COLO668 (cell line): ENCODE measurements around the gene STK38L.

Experiments
- DNase-seq: peaks from one replicate; lab custom pipeline; 2025; ENCODE audit not compliant: unreplicated experiment; lab: John Stamatoyannopoulos, UW

Gene STK38L

GRCh38 chr12:27309995-27310315, 65.9 kb downstream of the STK38L start:
- DNase-seq: no peak

GRCh38 chr12:27316947-27317346, 72.9 kb downstream of the STK38L start:
- no peak for DNase-seq

DNA sequence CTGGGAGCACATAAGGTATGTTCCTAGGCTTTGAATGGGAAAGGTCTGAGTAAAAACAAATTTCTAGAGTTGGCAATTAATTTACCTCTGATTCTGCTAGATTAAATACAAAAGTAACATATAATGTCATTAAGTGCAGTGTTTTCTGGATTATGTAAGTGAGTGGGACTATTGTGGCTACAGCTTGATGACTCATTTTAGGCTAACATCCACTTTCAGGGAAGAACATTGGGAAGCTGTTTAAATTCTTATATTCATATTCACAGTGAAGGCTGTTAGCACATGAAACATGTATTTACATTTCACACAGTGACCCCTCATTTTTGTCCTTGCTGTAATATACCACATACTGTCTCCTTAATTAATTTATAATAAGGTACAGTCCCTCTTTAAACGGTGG, 75.3 kb downstream of the STK38L start:
- no peak for DNase-seq

DNA sequence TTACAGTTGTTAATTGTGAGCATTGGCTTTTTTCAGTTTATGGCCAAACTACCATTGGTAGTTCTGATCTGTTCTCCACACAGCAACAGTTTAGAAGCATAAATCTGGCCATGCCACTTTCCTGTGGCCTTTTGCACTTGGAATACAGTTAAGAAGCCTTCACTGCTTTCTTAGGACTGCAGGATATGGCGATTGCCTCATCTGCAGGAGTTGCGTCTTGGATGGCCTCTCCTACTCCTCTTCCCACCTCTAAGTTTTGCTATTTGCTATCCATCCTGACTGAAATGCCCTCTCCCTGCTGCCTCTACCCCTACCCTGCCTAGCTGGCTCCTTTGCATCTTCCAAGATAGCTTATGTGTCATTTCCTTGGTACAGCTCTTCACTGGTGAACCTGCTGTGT, 75.8 kb downstream of the STK38L start:
- no peak for DNase-seq

DNA sequence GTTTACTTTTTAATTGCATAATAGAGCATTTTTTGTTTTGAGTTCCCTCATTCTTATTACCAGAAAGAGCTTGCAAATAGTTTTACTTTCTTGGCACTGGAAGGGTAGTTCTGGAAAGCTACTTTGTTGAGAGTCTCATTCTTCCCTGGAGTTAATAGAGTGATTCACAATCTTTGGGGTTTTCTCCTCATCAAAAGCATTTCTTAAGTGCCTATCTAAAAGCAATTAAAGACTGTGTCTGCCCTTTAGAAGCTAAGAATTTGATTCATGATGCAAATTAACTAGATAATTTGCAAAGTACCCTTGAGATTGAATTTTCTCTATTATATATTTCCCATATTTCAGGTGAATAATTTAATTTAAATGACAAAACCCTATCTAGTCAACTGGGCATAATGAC, 80.4 kb downstream of the STK38L start:
- no peak for DNase-seq

- no peak for DNase-seq
Observed at GRCh38 chr12:27330846-27331245, 86.8 kb downstream of the STK38L start.

- DNase-seq: no peak
Observed at GRCh38 chr12:27331291-27331926, 87.3 kb downstream of the STK38L start.

GRCh38 chr12:27331927-27332324, 87.8 kb downstream of the STK38L start:
- DNase-seq: no peak

- DNase-seq: no peak
Observed at GRCh38 chr12:27332407-27332713, 88.3 kb downstream of the STK38L start.

GRCh38 chr12:27332714-27333402, 88.8 kb downstream of the STK38L start, which contains the start of gene BMAL2:
Gene BMAL2, plus strand, starts transcription at chr12:27332836. Its CDS starts 237 bp downstream, at chr12:27333073.
- DNase-seq: peak; percentile 73

GRCh38 chr12:27333403-27334009, 89.4 kb downstream of the STK38L start:
- peak; percentile 68 for DNase-seq

DNA sequence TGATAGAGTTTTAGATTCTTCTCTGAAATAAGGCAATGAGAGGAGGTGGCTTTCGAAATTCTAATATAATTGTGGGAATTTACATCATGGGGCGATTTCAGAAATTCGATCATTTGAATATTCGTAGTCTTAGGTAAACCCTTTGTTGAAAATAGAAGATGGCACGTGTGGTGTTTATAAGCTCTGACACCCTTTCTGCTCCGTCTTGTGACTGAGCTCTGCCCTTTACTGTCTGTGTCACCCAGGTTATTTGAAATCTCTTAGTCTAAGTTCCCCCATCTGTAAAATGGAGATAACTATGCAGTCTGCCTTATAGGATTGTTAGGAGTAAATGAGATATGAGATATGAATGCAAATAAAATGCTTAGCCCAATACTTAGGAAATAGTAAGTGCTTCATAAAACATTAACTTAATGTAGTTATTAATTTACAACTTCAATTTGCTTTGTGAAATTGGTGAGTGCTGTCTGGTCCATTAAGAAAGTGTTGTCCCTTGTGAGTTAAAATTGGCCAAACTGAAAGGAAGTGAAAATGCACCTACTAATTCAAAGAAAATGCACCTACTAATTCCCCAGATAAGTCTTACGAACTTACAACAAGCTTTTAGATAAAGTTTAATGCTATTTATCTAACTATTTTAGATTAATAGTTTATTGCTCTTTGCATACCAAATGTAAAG, 90.1 kb downstream of the STK38L start:
- no peak for DNase-seq

DNA sequence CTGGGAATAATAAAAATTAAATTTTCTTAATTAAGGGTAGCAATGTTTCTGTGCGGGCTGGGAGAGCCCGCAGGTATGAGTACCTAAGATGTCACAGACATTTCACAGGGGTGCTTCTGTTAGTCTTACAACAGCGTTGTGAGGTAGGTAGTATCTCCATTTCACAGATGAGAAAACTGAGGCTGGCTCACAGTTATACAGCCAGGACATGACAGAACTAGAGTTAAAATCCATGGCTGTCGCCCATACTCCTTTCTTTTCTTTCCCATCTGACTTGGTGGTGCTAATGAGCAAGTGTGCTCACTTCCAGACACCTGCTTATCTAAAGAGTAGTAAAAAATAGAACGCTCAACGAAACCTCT, 90.6 kb downstream of the STK38L start:
- DNase-seq: no peak

GRCh38 chr12:27335364-27336281, 91.5 kb downstream of the STK38L start:
- no peak for DNase-seq

GRCh38 chr12:27336282-27336653, 92.2 kb downstream of the STK38L start:
- DNase-seq: no peak

DNA sequence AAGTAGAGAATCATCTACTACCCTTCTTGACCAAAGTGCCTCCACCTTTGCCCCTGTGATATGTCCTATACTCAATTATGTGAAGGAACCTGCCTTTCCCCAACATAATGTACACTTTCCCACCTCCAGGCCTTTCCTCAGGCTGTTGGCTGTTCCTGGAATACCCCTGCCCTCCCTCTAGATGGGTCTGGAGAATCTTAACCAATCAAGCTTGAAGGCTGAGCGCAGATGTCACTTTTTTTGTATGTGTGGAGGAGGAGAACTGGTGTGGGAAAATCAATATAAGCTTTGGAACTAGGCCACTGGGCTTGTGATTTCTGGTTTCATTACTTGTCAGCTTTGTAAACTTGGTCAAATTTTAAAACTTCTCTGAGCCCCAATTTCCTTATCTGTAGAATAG, 93.3 kb downstream of the STK38L start:
- no peak for DNase-seq

DNA sequence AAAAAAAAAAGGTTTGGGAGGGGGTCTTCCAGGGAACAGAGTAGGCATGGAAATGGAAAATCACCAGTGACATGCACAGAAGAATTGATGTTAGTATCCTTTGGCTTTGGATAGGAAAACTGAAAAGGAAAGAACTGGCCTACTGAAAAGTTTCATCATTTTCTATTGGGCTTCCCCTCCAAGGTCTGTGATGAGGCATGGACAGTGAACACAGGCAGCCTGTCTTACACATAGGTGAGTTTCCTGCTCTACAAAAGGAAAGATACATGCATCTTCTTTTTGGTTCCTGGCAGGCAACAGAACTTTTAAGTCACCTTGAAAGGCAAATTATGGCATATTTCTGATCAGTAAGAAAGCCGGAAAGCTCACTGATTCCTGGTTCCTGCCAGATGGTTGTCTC, 94.4 kb downstream of the STK38L start:
- DNase-seq: no peak

DNA sequence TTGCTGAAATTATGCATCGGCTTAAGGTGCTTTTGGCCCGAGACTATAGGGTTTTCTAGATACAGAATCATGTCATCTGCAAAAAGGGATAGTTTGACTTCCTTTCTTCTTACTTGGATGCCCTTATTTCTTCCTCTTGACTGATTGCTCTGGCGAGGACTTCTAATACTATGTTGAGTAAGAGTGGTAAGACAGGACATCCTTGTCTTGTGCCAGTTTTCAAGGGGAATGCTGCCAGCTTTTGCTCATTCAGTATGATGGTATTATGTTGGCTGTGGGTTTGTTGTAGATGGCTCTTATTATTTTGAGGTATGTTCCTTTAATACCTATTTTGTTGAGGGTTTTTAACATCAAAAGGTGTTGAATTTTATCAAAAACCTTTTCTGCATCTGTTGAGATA, 96.9 kb downstream of the STK38L start:
- no peak for DNase-seq

DNA sequence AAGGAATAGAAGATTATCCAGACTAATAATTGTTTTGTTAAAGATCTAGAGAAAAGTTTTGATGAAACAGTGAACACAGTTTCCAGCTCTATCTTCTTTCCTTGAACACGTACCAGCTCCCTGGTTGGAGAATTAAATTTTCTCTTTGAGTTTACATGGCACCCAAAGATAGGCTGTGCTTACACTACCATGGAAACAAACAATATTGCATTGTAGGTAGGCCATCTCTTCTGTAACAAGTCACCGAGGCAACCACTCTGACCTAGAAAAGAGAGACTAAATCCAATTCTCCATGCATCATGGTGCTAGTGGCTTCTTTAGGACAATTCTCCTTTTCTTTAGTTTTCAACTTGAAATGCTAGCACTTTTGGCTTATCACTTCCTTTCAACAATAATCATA, 98.5 kb downstream of the STK38L start:
- no peak for DNase-seq

DNA sequence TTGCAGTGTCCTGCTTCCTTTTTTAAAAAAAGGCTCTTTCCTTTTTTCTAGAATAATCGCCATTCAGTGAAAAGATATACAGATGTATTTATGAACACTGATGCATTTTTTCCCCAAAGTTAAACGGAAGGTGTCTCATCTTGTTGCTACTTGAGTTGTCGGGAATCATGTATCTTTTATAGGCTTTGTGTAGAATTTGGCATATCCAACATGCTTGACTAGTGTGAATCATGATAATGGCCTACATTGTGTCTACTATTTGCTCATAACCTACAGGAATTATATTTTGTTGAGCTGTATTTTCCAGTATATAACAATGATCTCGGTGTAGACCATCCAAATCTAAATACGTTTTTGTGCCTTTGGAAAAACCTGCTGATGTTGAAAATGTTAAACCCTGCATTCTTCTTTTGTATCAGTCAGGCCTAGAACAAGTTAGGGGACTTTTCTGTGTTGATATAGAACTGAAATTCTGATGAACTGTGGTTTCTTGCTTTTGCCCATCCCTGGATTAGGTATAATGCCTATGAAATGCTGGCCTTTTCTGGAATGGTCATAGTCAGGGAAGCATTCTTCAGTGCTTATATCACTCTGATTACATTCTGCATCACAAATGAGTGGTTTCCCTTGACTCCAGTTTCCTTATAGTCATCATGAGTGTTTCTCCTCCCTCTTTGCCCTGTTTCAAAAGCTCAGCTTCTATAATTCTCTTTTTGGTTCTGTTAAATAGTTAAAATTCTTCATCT, 99.3 kb downstream of the STK38L start:
- DNase-seq: no peak

- no peak for DNase-seq
Observed at GRCh38 chr12:27344246-27344645, 100.2 kb downstream of the STK38L start.
